Measurements from ENCODE around the gene LENEP. TPM values are rescaled to one million over a fixed set of nuclear protein-coding genes. Genes with fewer than 3 reads are reported as not detected.

The LENEP gene
- total RNA-seq, 2 experiments from 2014 or later: not detected

- H3K36me3 Mint-ChIP-seq (ENCODE audit: low read depth): peaks cover 67% of the 10 kb centered on the region
- intact Hi-C loops (cut with DNase I, micrococcal nuclease): no loop called here
Observed at GRCh38 chr1:154968731-154969130, 24.7 kb upstream of the LENEP start.

GRCh38 chr1:154969246-154969645, 24.1 kb upstream of the LENEP start:
- H3K27ac Mint-ChIP-seq: peak overlapping the region; percentile 70
- H3K4me3 ChIP-seq (ENCODE audit: low read length): no peak overlapping the region
- peaks cover 65% of the 10 kb centered on the region for H3K36me3 ChIP-seq (ENCODE audit: insufficient read depth, low read length)
- no peaks in the 10 kb centered on the region for H3K27me3 Mint-ChIP-seq
- H3K9me3 ChIP-seq (ENCODE audit: control insufficient read depth in 1 of 2, insufficient read depth in 1 of 2, low read length in 2 of 2): no peaks in the 10 kb centered on the region
- peaks cover 30% of the 10 kb centered on the region for H3K4me1 Mint-ChIP-seq (ENCODE audit: low read depth)
- H3K4me1 ChIP-seq (ENCODE audit: insufficient read depth, low read length): peaks cover 55% of the 10 kb centered on the region
- no peaks in the 10 kb centered on the region for H3K9me3 Mint-ChIP-seq
- no peak for DNase-seq
- CTCF ChIA-PET: interaction anchor here (2.3 to 10.7 kb wide), 2 partner anchors 30 to 48 kb away, joined by 8 to 71 read pairs; no protein-coding TSS in a partner anchor
- peak overlapping the region; percentile 35 for H3K4me3 Mint-ChIP-seq
- peak overlapping the region; percentile 18 to 34 for H3K27ac ChIP-seq (ENCODE audit: low read depth in 1 of 2, low read length in 2 of 2)
- no peak for TF ChIP-seq CTCF (IDR thresholded peaks at IDR 0.05)
- no peaks in the 10 kb centered on the region for H3K27me3 ChIP-seq (ENCODE audit: control insufficient read depth in 1 of 2, insufficient read depth in 2 of 2, low read length in 2 of 2)
- H3K36me3 Mint-ChIP-seq (ENCODE audit: low read depth): peaks cover 62% of the 10 kb centered on the region
- POLR2A ChIA-PET: interaction anchor here (2.4 kb wide), 1 partner anchor 8 kb away, joined by 8 read pairs; the partner anchor contains the start of gene PYGO2
- no peak for ATAC-seq (ENCODE audit: poor library complexity)
- intact Hi-C loops (cut with DNase I, micrococcal nuclease): no loop called here

More at GRCh38 chr1:154968731-154969130, 24.7 kb upstream of the LENEP start:
- ATAC-seq (ENCODE audit: poor library complexity) (no peak), DNase-seq (no peak)
- TF ChIP-seq CTCF (IDR thresholded peaks at IDR 0.05): no peak
- Histone ChIP-seq H3K27me3 (ENCODE audit: control insufficient read depth in 1 of 2, insufficient read depth in 2 of 2, low read length in 2 of 2) (no peaks in the 10 kb centered on the region), H3K4me1 (ENCODE audit: insufficient read depth, low read length) (peaks cover 54% of the 10 kb centered on the region), H3K27ac (ENCODE audit: low read depth in 1 of 2, low read length in 2 of 2) (peak overlapping the region; percentile 18 to 34), H3K9me3 (ENCODE audit: control insufficient read depth in 1 of 2, insufficient read depth in 1 of 2, low read length in 2 of 2) (no peaks in the 10 kb centered on the region), H3K36me3 (ENCODE audit: insufficient read depth, low read length) (peaks cover 70% of the 10 kb centered on the region), H3K4me3 (ENCODE audit: low read length) (no peak overlapping the region)
- Mint-ChIP-seq H3K4me1 (ENCODE audit: low read depth) (peaks cover 30% of the 10 kb centered on the region), H3K4me3 (no peak overlapping the region), H3K9me3 (no peaks in the 10 kb centered on the region), H3K27me3 (no peaks in the 10 kb centered on the region), H3K27ac (peak overlapping the region; percentile 70)
- CTCF ChIA-PET: interaction anchor here (1.0 kb wide), 1 partner anchor 49 kb away, joined by 3 read pairs; no protein-coding TSS in a partner anchor
- POLR2A ChIA-PET: no interaction called here

GRCh38 chr1:154969860-154970452, 23.4 kb upstream of the LENEP start:
- H3K9me3 Mint-ChIP-seq: no peaks in the 10 kb centered on the region
- TF ChIP-seq CTCF (IDR thresholded peaks at IDR 0.05): no peak
- intact Hi-C loops (cut with DNase I, micrococcal nuclease): no loop called here
- DNase-seq: no peak
- H3K4me3 ChIP-seq (ENCODE audit: low read length): no peak overlapping the region
- peaks cover 30% of the 10 kb centered on the region for H3K4me1 Mint-ChIP-seq (ENCODE audit: low read depth)
- H3K27ac Mint-ChIP-seq: peak overlapping the region; percentile 70
- H3K36me3 ChIP-seq (ENCODE audit: insufficient read depth, low read length): peaks cover 60% of the 10 kb centered on the region
- peaks cover 56% of the 10 kb centered on the region for H3K36me3 Mint-ChIP-seq (ENCODE audit: low read depth)
- no peak for ATAC-seq (ENCODE audit: poor library complexity)
- POLR2A ChIA-PET: interaction anchor here (1.1 to 2.4 kb wide), 6 partner anchors 8 to 44 kb away, joined by 3 to 9 read pairs (median 4); partner anchors contain the start of genes PBXIP1 and PYGO2
- H3K27me3 ChIP-seq (ENCODE audit: control insufficient read depth in 1 of 2, insufficient read depth in 2 of 2, low read length in 2 of 2): no peaks in the 10 kb centered on the region
- H3K9me3 ChIP-seq (ENCODE audit: control insufficient read depth in 1 of 2, insufficient read depth in 1 of 2, low read length in 2 of 2): no peaks in the 10 kb centered on the region
- CTCF ChIA-PET: interaction anchor here (1.2 to 10.7 kb wide), 3 partner anchors 29 to 92 kb away, joined by 3 to 71 read pairs (median 8); no protein-coding TSS in a partner anchor
- H3K4me1 ChIP-seq (ENCODE audit: insufficient read depth, low read length): peaks cover 55% of the 10 kb centered on the region
- H3K27ac ChIP-seq (ENCODE audit: low read depth in 1 of 2, low read length in 2 of 2): no peak overlapping the region
- no peaks in the 10 kb centered on the region for H3K27me3 Mint-ChIP-seq
- H3K4me3 Mint-ChIP-seq: no peak overlapping the region

Data from CD4-positive, alpha-beta T cell (primary cell).